Esophagus squamous epithelium (tissue), 4 donors: ENCODE measurements around the gene EPG5.
A peak's percentile ranks its signal among the peaks of the same experiment; 100 is the strongest.

ENCODE experiments used
- POLR2A ChIP-seq, 4 donors: fragments of 450-650 bp; IDR thresholded peaks; one replicate each; pipeline ENCODE4 v1.6.1; 2017; ENCODE audit warnings: antibody characterized with exemption in 4 of 4, mild to moderate bottlenecking in 4 of 4, moderate library complexity in 3 of 4
- TF ChIP-seq, protein P1 (sequence below), 6 experiments: fragments of 450-650 bp in 4 of 6; fragments of 200-600 bp in 2 of 6; sonication (generic) in 2 of 6; IDR thresholded peaks; one replicate each; pipeline ENCODE4 v1.5.1; 2016 to 2019; ENCODE audit warnings: antibody characterized with exemption in 6 of 6, mild to moderate bottlenecking in 4 of 6, moderate library complexity in 4 of 6

DNA sequence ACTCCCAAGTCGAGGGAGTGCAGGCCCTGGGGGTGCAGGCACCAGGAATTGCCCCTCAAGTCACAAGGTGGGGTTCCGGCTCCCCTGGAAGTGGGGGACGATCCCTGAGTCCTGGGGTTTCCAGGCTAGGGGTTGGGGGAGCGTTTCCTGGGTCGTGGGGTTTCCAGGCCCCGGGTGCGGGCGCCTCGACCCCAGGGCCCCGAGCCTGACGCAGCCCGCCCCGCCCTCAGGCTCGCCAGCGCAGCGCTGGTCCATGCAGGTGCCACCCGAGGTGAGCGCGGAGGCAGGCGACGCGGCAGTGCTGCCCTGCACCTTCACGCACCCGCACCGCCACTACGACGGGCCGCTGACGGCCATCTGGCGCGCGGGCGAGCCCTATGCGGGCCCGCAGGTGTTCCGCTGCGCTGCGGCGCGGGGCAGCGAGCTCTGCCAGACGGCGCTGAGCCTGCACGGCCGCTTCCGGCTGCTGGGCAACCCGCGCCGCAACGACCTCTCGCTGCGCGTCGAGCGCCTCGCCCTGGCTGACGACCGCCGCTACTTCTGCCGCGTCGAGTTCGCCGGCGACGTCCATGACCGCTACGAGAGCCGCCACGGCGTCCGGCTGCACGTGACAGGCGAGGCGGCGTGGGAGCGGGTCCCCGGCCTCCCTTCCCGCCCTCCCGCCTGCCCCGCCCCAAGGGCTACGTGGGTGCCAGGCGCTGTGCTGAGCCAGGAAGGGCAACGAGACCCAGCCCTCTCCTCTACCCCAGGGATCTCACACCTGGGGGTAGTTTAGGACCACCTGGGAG lies 129.7 kb downstream of the EPG5 start:
- TF ChIP-seq, protein P1, sequence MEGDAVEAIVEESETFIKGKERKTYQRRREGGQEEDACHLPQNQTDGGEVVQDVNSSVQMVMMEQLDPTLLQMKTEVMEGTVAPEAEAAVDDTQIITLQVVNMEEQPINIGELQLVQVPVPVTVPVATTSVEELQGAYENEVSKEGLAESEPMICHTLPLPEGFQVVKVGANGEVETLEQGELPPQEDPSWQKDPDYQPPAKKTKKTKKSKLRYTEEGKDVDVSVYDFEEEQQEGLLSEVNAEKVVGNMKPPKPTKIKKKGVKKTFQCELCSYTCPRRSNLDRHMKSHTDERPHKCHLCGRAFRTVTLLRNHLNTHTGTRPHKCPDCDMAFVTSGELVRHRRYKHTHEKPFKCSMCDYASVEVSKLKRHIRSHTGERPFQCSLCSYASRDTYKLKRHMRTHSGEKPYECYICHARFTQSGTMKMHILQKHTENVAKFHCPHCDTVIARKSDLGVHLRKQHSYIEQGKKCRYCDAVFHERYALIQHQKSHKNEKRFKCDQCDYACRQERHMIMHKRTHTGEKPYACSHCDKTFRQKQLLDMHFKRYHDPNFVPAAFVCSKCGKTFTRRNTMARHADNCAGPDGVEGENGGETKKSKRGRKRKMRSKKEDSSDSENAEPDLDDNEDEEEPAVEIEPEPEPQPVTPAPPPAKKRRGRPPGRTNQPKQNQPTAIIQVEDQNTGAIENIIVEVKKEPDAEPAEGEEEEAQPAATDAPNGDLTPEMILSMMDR (IDR thresholded peaks at IDR 0.05) = peak in 3 of 6 experiments; percentile 18 to 32 (median 31)
- no peak for TF ChIP-seq POLR2A (IDR thresholded peaks at IDR 0.05)
